Upper lobe of left lung (tissue), 6 donors: ENCODE measurements around the gene PALLD. TPM values are rescaled to one million over a fixed set of nuclear protein-coding genes. Genes with fewer than 3 reads are reported as not detected.

ENCODE experiments used
- ATAC-seq, 2 donors: fragments of 200-7000 bp; cut with Tn5 transposase; one replicate each; pipeline ENCODE4 v1.9.1; 2022; ENCODE audit warnings: mild to moderate bottlenecking in 2 of 2, moderate library complexity in 2 of 2; ENCODE audit not compliant: low FRiP score in 2 of 2
- DNase-seq, 2 donors: peaks; one replicate each; pipeline ENCODE4 v3.0.0-alpha.2; 2019 to 2020
- H3K27ac ChIP-seq, 4 donors: fragments of 200-600 bp; sonication (generic); one replicate each; pipeline ENCODE4 v1.5.1; 2016 to 2019
- H3K27me3 ChIP-seq, 4 donors: fragments of 200-600 bp; sonication (generic); one replicate each; pipeline ENCODE4 v1.5.1; 2017 to 2019
- H3K36me3 ChIP-seq, 4 donors: fragments of 200-600 bp; sonication (generic); one replicate each; pipeline ENCODE4 v1.5.1; 2016 to 2019
- H3K4me1 ChIP-seq, 4 donors: fragments of 200-600 bp; sonication (generic); one replicate each; pipeline ENCODE4 v1.5.1; 2018 to 2019
- H3K4me3 ChIP-seq, 4 donors: fragments of 200-600 bp; sonication (generic); one replicate each; pipeline ENCODE4 v1.5.1; 2017 to 2019; ENCODE audit warnings: mild to moderate bottlenecking in 2 of 4, moderate library complexity in 1 of 4
- H3K9me3 ChIP-seq, 4 donors: fragments of 200-600 bp; sonication (generic); one replicate each; pipeline ENCODE4 v1.5.1; 2018 to 2019
- CTCF ChIP-seq, 6 experiments: fragments of 450-650 bp in 4 of 6; fragments of 200-600 bp in 2 of 6; sonication (generic) in 2 of 6; IDR thresholded peaks; one replicate each; pipeline ENCODE4 v1.5.1; 2016 to 2019; ENCODE audit warnings: antibody characterized with exemption in 6 of 6
- EP300 ChIP-seq, 4 donors: sonication (generic); formaldehyde crosslinking; IDR thresholded peaks; one replicate each; pipeline ENCODE4 v1.5.1; 2017; ENCODE audit warnings: antibody characterized with exemption in 4 of 4, control low read depth in 2 of 4
- POLR2A ChIP-seq, 4 donors: fragments of 450-650 bp; IDR thresholded peaks; one replicate each; pipeline ENCODE4 v1.5.1; 2016 to 2017; ENCODE audit warnings: antibody characterized with exemption in 4 of 4, mild to moderate bottlenecking in 2 of 4
- POLR2AphosphoS5 ChIP-seq, 2 donors: sonication (generic); formaldehyde crosslinking; IDR thresholded peaks; one replicate each; pipeline ENCODE4 v1.5.1; 2017; ENCODE audit warnings: antibody characterized with exemption in 2 of 2
- WGBS, 2 donors: methylation state at CpG; one replicate each; pipeline ENCODE4 v1.1.5; 2017 to 2018; 5-methylcytosine and 5-hydroxymethylcytosine counted together
- total RNA-seq, 6 donors: library from RNA; depleted of rRNA in 4 of 6; stranded (reverse); fragments of >200 nt in 4 of 6; gene quantifications; one replicate each; pipeline versions ENCODE4 v1.1.0 to v1.2.1, GENCODE V29; 2016 to 2021
- donor health status: DM: no; HTN: no; CAD: no; lungs with moderate emphysema.
- donor health status: DM: no; HTN: yes; CAD: no; lungs with severe emphysema.

The PALLD gene
- total RNA-seq, 6 donors from 2014 or later = 63.9 to 175 (median 134) TPM

- DNase-seq = no peak
- Histone ChIP-seq H3K36me3 (no peaks in the 10 kb centered on the region), H3K4me3 (no peak overlapping the region), H3K9me3 (no peaks in the 10 kb centered on the region), H3K27ac (no peak overlapping the region), H3K27me3 (no peaks in the 10 kb centered on the region), H3K4me1 (no peaks in the 10 kb centered on the region)
- WGBS, 2 donors = 77 to 83% methylated on average over 5 of the region's 5 CpGs
- TF ChIP-seq POLR2AphosphoS5 (IDR thresholded peaks at IDR 0.05) (no peak), POLR2A (IDR thresholded peaks at IDR 0.05) (no peak), EP300 (IDR thresholded peaks at IDR 0.05) (no peak), CTCF (IDR thresholded peaks at IDR 0.05) (no peak)
- no peak for ATAC-seq
Observed at GRCh38 chr4:168622600-168622999, 125.7 kb downstream of the PALLD start.

- H3K9me3 ChIP-seq = no peaks in the 10 kb centered on the region
- H3K36me3 ChIP-seq = no peaks in the 10 kb centered on the region
- ATAC-seq = no peak
- no peak for DNase-seq
- no peaks in the 10 kb centered on the region for H3K27me3 ChIP-seq
- no peak overlapping the region for H3K27ac ChIP-seq
- no peak overlapping the region for H3K4me3 ChIP-seq
- no peak for TF ChIP-seq POLR2A (IDR thresholded peaks at IDR 0.05)
- no peak for TF ChIP-seq CTCF (IDR thresholded peaks at IDR 0.05)
- TF ChIP-seq POLR2AphosphoS5 (IDR thresholded peaks at IDR 0.05) = no peak
- TF ChIP-seq EP300 (IDR thresholded peaks at IDR 0.05) = no peak
- no peaks in the 10 kb centered on the region for H3K4me1 ChIP-seq
Observed at GRCh38 chr4:168623011-168623410, 126.2 kb downstream of the PALLD start.

GRCh38 chr4:168623484-168623883 lies 126.6 kb downstream of the PALLD start:
- no peaks in the 10 kb centered on the region for H3K27me3 ChIP-seq
- TF ChIP-seq POLR2AphosphoS5 (IDR thresholded peaks at IDR 0.05) = no peak
- TF ChIP-seq CTCF (IDR thresholded peaks at IDR 0.05) = no peak
- TF ChIP-seq EP300 (IDR thresholded peaks at IDR 0.05) = no peak
- no peak for TF ChIP-seq POLR2A (IDR thresholded peaks at IDR 0.05)

GRCh38 chr4:168628251-168628650 lies 131.4 kb downstream of the PALLD start:
- Histone ChIP-seq H3K4me3 (no peak overlapping the region), H3K36me3 (no peaks in the 10 kb centered on the region), H3K27ac (no peak overlapping the region), H3K27me3 (peaks cover 0 to 9% (median 0%) of the 10 kb centered on the region in 4 donors), H3K4me1 (peaks cover 9 to 17% (median 11%) of the 10 kb centered on the region in 4 donors), H3K9me3 (no peaks in the 10 kb centered on the region)
- DNase-seq = no peak
- ATAC-seq = no peak
- 93 to 94% methylated on average over 5 of the region's 5 CpGs for WGBS, 2 donors
- no peak for TF ChIP-seq CTCF (IDR thresholded peaks at IDR 0.05)
- no peak for TF ChIP-seq POLR2A (IDR thresholded peaks at IDR 0.05)
- no peak for TF ChIP-seq POLR2AphosphoS5 (IDR thresholded peaks at IDR 0.05)
- TF ChIP-seq EP300 (IDR thresholded peaks at IDR 0.05) = no peak

More at GRCh38 chr4:168623484-168623883, 126.6 kb downstream of the PALLD start:
- ATAC-seq (no peak), DNase-seq (no peak)
- no peaks in the 10 kb centered on the region for H3K36me3 ChIP-seq
- H3K27ac ChIP-seq = no peak overlapping the region
- H3K4me3 ChIP-seq = no peak overlapping the region
- 90 to 96% methylated on average over 5 of the region's 5 CpGs for WGBS, 2 donors
- no peaks in the 10 kb centered on the region for H3K4me1 ChIP-seq
- H3K9me3 ChIP-seq = no peaks in the 10 kb centered on the region

- Histone ChIP-seq H3K27ac (no peak overlapping the region), H3K4me1 (peaks cover 9 to 17% (median 13%) of the 10 kb centered on the region in 4 donors), H3K36me3 (no peaks in the 10 kb centered on the region), H3K4me3 (no peak overlapping the region), H3K27me3 (peaks cover 0 to 9% (median 0%) of the 10 kb centered on the region in 4 donors), H3K9me3 (no peaks in the 10 kb centered on the region)
- 77 to 86% methylated on average over 4 of the region's 4 CpGs for WGBS, 2 donors
- DNase-seq (no peak), ATAC-seq (no peak)
- TF ChIP-seq POLR2AphosphoS5 (IDR thresholded peaks at IDR 0.05) (no peak), POLR2A (IDR thresholded peaks at IDR 0.05) (no peak), EP300 (IDR thresholded peaks at IDR 0.05) (no peak), CTCF (IDR thresholded peaks at IDR 0.05) (no peak)
Observed at GRCh38 chr4:168629566-168629965, 132.7 kb downstream of the PALLD start.
